GM19023 (cell line): Measurements from ENCODE around the gene TBCEL.

Source experiments
- ATAC-seq: cut with Tn5 transposase; IDR thresholded peaks from one replicate; pipeline ENCODE4 v1.9.1; 2021; ENCODE audit warnings: mild to moderate bottlenecking, moderate library complexity; ENCODE audit not compliant: unreplicated experiment

TBCEL gene

GRCh38 chr11:121059605-121060004 is 35.7 kb downstream of the TBCEL start:
- ATAC-seq, result peak; percentile 98

- ATAC-seq, result no peak
Observed at GRCh38 chr11:121063728-121064127, 39.8 kb downstream of the TBCEL start.

GRCh38 chr11:121066623-121067022 is 42.7 kb downstream of the TBCEL start:
- ATAC-seq, result no peak

GRCh38 chr11:121067026-121067425 is 43.1 kb downstream of the TBCEL start:
- no peak for ATAC-seq

GRCh38 chr11:121067453-121067852 is 43.6 kb downstream of the TBCEL start:
- no peak for ATAC-seq

GRCh38 chr11:121067962-121068647 is 44.2 kb downstream of the TBCEL start:
- no peak for ATAC-seq

- no peak for ATAC-seq
Observed at GRCh38 chr11:121068787-121069186, 44.9 kb downstream of the TBCEL start.

- ATAC-seq, result no peak
Observed at GRCh38 chr11:121070951-121071845, 47.3 kb downstream of the TBCEL start.

GRCh38 chr11:121071846-121072450 is 48.0 kb downstream of the TBCEL start:
- no peak for ATAC-seq

- no peak for ATAC-seq
Observed at GRCh38 chr11:121081321-121081720, 57.4 kb downstream of the TBCEL start.

- no peak for ATAC-seq
Observed at GRCh38 chr11:121082219-121082618, 58.3 kb downstream of the TBCEL start.

- no peak for ATAC-seq
Observed at GRCh38 chr11:121082670-121083069, 58.8 kb downstream of the TBCEL start.

- ATAC-seq, result no peak
Observed at GRCh38 chr11:121086866-121087265, 63.0 kb downstream of the TBCEL start.

GRCh38 chr11:121089566-121089965 is 65.7 kb downstream of the TBCEL start:
- no peak for ATAC-seq

GRCh38 chr11:121090145-121090721 is 66.3 kb downstream of the TBCEL start:
- ATAC-seq, result no peak

GRCh38 chr11:121091492-121092152 is 67.7 kb downstream of the TBCEL start:
- ATAC-seq, result no peak

GRCh38 chr11:121095561-121095960 is 71.7 kb downstream of the TBCEL start:
- no peak for ATAC-seq

- ATAC-seq, result no peak
Observed at GRCh38 chr11:121099364-121099763, 75.5 kb downstream of the TBCEL start.

GRCh38 chr11:121099885-121100284 is 76.0 kb downstream of the TBCEL start:
- no peak for ATAC-seq

- ATAC-seq, result no peak
Observed at GRCh38 chr11:121100943-121101342, 77.0 kb downstream of the TBCEL start, which contains the start of gene TECTA. Gene TECTA, plus strand, starts transcription at chr11:121101243. Its CDS starts 1,423 bp downstream, at chr11:121102666.

- ATAC-seq, result no peak
Observed at GRCh38 chr11:121104312-121104762, 80.4 kb downstream of the TBCEL start.
